Stomach (tissue), 9 donors: ENCODE data around the gene MS4A8. TPM values are rescaled to one million over a fixed set of nuclear protein-coding genes. Genes with fewer than 3 reads are reported as not detected.
A peak's percentile ranks its signal among the peaks of the same experiment; 100 is the strongest.
"Not testable (repeated sequence)": the region's sequence is repeated elsewhere in the genome, so short reads cannot be mapped to it uniquely, and the experiment has no call there.

ENCODE experiments used
- DNase-seq, 2 donors: peaks; one replicate each; pipeline versions ENCODE4 v3.0.0 to v3.0.0-alpha.2; 2013 to 2019
- H3K27ac ChIP-seq, 5 donors: fragments of 200-600 bp in 4 of 5; sonication (generic) in 4 of 5; one replicate each; pipeline ENCODE4 v1.5.1; 2013 to 2019; ENCODE audit warnings: mild to moderate bottlenecking in 1 of 5, moderate library complexity in 1 of 5
- H3K27me3 ChIP-seq, 3 donors: fragments of 200-600 bp; sonication (generic); one replicate each; pipeline ENCODE4 v1.5.1; 2017 to 2019; ENCODE audit warnings: mixed run types in 1 of 3
- H3K36me3 ChIP-seq, 4 donors: fragments of 200-600 bp; sonication (generic); 1 replicate in 3 of 4; 2 replicates in 1 of 4; pipeline ENCODE4 v1.5.1; 2016 to 2019
- H3K4me1 ChIP-seq, 4 donors: fragments of 200-600 bp; sonication (generic); one replicate each; pipeline ENCODE4 v1.5.1; 2016 to 2019
- H3K4me3 ChIP-seq, 4 donors: fragments of 200-600 bp; sonication (generic) in 3 of 4; one replicate each; pipeline ENCODE4 v1.5.1; 2016 to 2019; ENCODE audit warnings: mild to moderate bottlenecking in 1 of 4
- H3K9me3 ChIP-seq, 4 donors: fragments of 200-600 bp; sonication (generic); one replicate each; pipeline ENCODE4 v1.5.1; 2016 to 2019
- EP300 ChIP-seq: sonication (generic); formaldehyde crosslinking; IDR thresholded peaks from one replicate; pipeline ENCODE4 v1.6.1; 2017; ENCODE audit warnings: antibody characterized with exemption
- POLR2A ChIP-seq, 4 donors: fragments of 450-650 bp; IDR thresholded peaks; one replicate each; pipeline ENCODE4 v1.6.1; 2016; ENCODE audit warnings: antibody characterized with exemption in 4 of 4, control low read depth in 2 of 4, mild to moderate bottlenecking in 1 of 4, moderate library complexity in 1 of 4
- POLR2AphosphoS5 ChIP-seq, 3 donors: sonication (generic); formaldehyde crosslinking; IDR thresholded peaks; one replicate each; pipeline ENCODE4 v1.6.1; 2016; ENCODE audit warnings: antibody characterized with exemption in 3 of 3
- WGBS, 5 donors: extraction: QIAGEN DNeasy Blood & Tissue Kit in 3 of 5; methylation state at CpG; one replicate each; pipeline versions ENCODE4 v1.1.5 to v1.1.7; 2013 to 2018; 5-methylcytosine and 5-hydroxymethylcytosine counted together
- intact Hi-C: fragments of 100-400 bp; cut with DNase I; formaldehyde crosslinking; loops from one replicate; pipeline ENCODE4 v1.15.1; 2023; ENCODE audit warnings: low total_unique reads
- polyA plus RNA-seq, 3 donors: library from polyadenylated mRNA; stranded (reverse); fragments of 200-250 nt; gene quantifications; one replicate each; pipeline ENCODE4 v1.2.3, GENCODE V29; 2013
- total RNA-seq, 5 donors: library from RNA; depleted of rRNA; stranded (reverse); fragments of >200 nt; gene quantifications; one replicate each; pipeline versions ENCODE4 v1.1.0 to v1.2.3, GENCODE V29; 2014 to 2016
- TF ChIP-seq, protein P1 (sequence below), 7 experiments: fragments of 450-650 bp in 4 of 7; fragments of 200-600 bp in 3 of 7; sonication (generic) in 3 of 7; IDR thresholded peaks; one replicate each; pipeline ENCODE4 v1.5.1; 2016 to 2019; ENCODE audit warnings: antibody characterized with exemption in 7 of 7, control low read depth in 2 of 7, mild to moderate bottlenecking in 1 of 7
- donor health status: healthy with polysubstance abuse.
- donor health status: Bipolar disorder and iron deficiency.
- donor health status: healthy.

Gene MS4A8
- total and polyA plus RNA-seq, 8 donors = 2.3 to 8.9 (median 5.7) TPM; not detected in 1

GRCh38 chr11:60679879-60680278 is 19.5 kb upstream of the MS4A8 start:
- H3K4me1 ChIP-seq = no peaks in the 10 kb centered on the region
- no peaks in the 10 kb centered on the region for H3K36me3 ChIP-seq
- peaks cover 5 to 27% (median 20%) of the 10 kb centered on the region in 4 donors for H3K9me3 ChIP-seq
- DNase-seq = no peak
- intact Hi-C loops = no loop called here
- TF ChIP-seq, protein P1, sequence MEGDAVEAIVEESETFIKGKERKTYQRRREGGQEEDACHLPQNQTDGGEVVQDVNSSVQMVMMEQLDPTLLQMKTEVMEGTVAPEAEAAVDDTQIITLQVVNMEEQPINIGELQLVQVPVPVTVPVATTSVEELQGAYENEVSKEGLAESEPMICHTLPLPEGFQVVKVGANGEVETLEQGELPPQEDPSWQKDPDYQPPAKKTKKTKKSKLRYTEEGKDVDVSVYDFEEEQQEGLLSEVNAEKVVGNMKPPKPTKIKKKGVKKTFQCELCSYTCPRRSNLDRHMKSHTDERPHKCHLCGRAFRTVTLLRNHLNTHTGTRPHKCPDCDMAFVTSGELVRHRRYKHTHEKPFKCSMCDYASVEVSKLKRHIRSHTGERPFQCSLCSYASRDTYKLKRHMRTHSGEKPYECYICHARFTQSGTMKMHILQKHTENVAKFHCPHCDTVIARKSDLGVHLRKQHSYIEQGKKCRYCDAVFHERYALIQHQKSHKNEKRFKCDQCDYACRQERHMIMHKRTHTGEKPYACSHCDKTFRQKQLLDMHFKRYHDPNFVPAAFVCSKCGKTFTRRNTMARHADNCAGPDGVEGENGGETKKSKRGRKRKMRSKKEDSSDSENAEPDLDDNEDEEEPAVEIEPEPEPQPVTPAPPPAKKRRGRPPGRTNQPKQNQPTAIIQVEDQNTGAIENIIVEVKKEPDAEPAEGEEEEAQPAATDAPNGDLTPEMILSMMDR (IDR thresholded peaks at IDR 0.05) = no peak
- TF ChIP-seq EP300 (no peak), POLR2AphosphoS5 (IDR thresholded peaks at IDR 0.05) (no peak), POLR2A (IDR thresholded peaks at IDR 0.05) (no peak)
- H3K4me3 ChIP-seq = no peak overlapping the region
- no peak overlapping the region for H3K27ac ChIP-seq
- no peaks in the 10 kb centered on the region for H3K27me3 ChIP-seq

DNA sequence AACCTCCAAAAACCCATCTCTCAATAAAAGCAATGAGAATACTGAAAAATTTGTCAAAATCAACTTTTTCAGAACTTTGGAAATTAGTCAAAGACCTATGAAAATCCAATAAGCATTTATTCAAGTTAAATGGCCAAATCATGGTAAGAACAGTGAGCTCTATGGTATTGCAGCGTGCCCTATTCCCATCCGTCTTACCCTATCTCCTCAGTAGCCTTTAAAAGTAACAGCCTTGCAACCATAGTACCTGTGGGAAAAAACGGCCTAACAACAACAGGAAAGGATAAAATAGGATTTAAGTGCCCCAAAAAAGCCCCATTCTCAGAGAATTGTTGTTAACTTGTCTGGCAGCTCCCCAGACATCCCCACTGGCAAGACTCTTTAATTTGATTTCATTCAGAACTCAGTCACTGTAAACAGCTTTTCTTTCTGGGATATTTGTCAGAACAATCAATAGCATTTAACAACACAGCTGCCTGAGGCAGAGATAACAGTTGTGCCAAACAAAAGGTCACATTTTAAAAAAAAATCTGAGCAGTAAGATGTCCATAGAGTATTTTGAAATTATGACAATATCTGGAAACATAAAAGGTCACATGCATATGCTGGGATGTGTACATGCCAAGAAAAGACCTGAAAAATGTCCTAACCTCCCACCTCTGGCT is 18.8 kb upstream of the MS4A8 start:
- Histone ChIP-seq H3K4me1 (no peaks in the 10 kb centered on the region), H3K27me3 (no peaks in the 10 kb centered on the region), H3K27ac (no peak overlapping the region), H3K36me3 (no peaks in the 10 kb centered on the region), H3K9me3 (peaks cover 5 to 27% (median 20%) of the 10 kb centered on the region in 4 donors), H3K4me3 (no peak overlapping the region)
- intact Hi-C loops = no loop called here
- DNase-seq = no peak
- WGBS, 5 donors = 71 to 80% (median 75%) methylated on average over 3 of the region's 3 CpGs
- TF ChIP-seq POLR2AphosphoS5 (IDR thresholded peaks at IDR 0.05) = no peak

GRCh38 chr11:60684541-60684848 is 14.9 kb upstream of the MS4A8 start:
- H3K27ac ChIP-seq, H3K9me3 ChIP-seq, DNase-seq, H3K36me3 ChIP-seq, intact Hi-C loops, H3K27me3 ChIP-seq, H3K4me1 ChIP-seq, H3K4me3 ChIP-seq: not testable (repeated sequence)
- WGBS, 5 donors = 85 to 97% (median 91%) methylated on average over 2 of the region's 2 CpGs

- WGBS, 5 donors = 71 to 83% (median 80%) methylated on average over 3 to 5 of the region's 5 CpGs
- intact Hi-C loops = no loop called here
- Histone ChIP-seq H3K27me3 (no peaks in the 10 kb centered on the region), H3K4me3 (no peak overlapping the region), H3K27ac (no peak overlapping the region), H3K36me3 (no peaks in the 10 kb centered on the region), H3K9me3 (no peaks in the 10 kb centered on the region), H3K4me1 (no peaks in the 10 kb centered on the region)
- DNase-seq = no peak
- no peak for TF ChIP-seq EP300
- TF ChIP-seq POLR2AphosphoS5 (IDR thresholded peaks at IDR 0.05) = no peak
- TF ChIP-seq, protein P1 (IDR thresholded peaks at IDR 0.05) = no peak
- no peak for TF ChIP-seq POLR2A (IDR thresholded peaks at IDR 0.05)
Observed at GRCh38 chr11:60691661-60692060, 7.8 kb upstream of the MS4A8 start.

GRCh38 chr11:60699936-60700335 is 524 bp downstream of the MS4A8 start:
- 71 to 92% (median 88%) methylated on average over 5 of the region's 5 CpGs for WGBS, 5 donors
- H3K27me3 ChIP-seq = no peaks in the 10 kb centered on the region
- H3K9me3 ChIP-seq = no peaks in the 10 kb centered on the region
- TF ChIP-seq POLR2AphosphoS5 (IDR thresholded peaks at IDR 0.05) (no peak), EP300 (no peak), POLR2A (IDR thresholded peaks at IDR 0.05) (no peak)
- TF ChIP-seq, protein P1 (IDR thresholded peaks at IDR 0.05) = no peak
- no peaks in the 10 kb centered on the region for H3K36me3 ChIP-seq
- no peak overlapping the region for H3K4me3 ChIP-seq
- intact Hi-C loops = no loop called here
- DNase-seq = no peak
- peaks cover 0 to 18% (median 13%) of the 10 kb centered on the region in 4 donors for H3K4me1 ChIP-seq
- peak overlapping the region in 1 of 5 donors; percentile 22 for H3K27ac ChIP-seq
